Lower leg skin (tissue), 3 donors: ENCODE measurements around the gene SLC35F3.
"Not testable (repeated sequence)": the region's sequence is repeated elsewhere in the genome, so short reads cannot be mapped to it uniquely, and the experiment has no call there.

Experiments
- POLR2A ChIP-seq, 2 donors: fragments of 450-650 bp; IDR thresholded peaks; one replicate each; pipeline ENCODE4 v1.6.1; 2016 to 2017; ENCODE audit warnings: antibody characterized with exemption in 2 of 2, mild to moderate bottlenecking in 1 of 2, moderate library complexity in 1 of 2
- TF ChIP-seq, protein P1 (sequence below), 3 donors: fragments of 450-650 bp; IDR thresholded peaks; one replicate each; pipeline ENCODE4 v1.5.1; 2016; ENCODE audit warnings: antibody characterized with exemption in 3 of 3, mild to moderate bottlenecking in 3 of 3, moderate library complexity in 2 of 3

DNA sequence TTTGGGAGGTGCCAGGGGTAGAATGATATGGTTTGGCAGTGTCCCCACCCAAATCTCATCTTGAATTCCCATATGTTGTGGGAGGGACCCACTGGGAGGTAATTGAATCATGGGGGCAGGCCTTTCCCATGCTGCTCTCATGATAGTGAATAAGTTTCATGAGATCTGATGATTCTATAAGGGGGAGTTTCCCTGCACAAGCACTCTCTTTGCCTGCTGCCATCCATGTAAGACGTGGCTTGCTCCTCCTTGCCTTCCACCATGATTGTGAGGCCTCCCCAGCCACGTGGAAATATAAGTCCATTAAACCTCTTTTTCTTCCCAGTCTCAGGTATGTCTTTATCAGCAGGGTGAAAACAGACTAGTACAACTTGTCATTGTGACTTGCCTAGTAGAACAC is 307.4 kb downstream of the SLC35F3 start:
- TF ChIP-seq POLR2A (IDR thresholded peaks at IDR 0.05) = not testable (repeated sequence)
- TF ChIP-seq, protein P1, sequence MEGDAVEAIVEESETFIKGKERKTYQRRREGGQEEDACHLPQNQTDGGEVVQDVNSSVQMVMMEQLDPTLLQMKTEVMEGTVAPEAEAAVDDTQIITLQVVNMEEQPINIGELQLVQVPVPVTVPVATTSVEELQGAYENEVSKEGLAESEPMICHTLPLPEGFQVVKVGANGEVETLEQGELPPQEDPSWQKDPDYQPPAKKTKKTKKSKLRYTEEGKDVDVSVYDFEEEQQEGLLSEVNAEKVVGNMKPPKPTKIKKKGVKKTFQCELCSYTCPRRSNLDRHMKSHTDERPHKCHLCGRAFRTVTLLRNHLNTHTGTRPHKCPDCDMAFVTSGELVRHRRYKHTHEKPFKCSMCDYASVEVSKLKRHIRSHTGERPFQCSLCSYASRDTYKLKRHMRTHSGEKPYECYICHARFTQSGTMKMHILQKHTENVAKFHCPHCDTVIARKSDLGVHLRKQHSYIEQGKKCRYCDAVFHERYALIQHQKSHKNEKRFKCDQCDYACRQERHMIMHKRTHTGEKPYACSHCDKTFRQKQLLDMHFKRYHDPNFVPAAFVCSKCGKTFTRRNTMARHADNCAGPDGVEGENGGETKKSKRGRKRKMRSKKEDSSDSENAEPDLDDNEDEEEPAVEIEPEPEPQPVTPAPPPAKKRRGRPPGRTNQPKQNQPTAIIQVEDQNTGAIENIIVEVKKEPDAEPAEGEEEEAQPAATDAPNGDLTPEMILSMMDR (IDR thresholded peaks at IDR 0.05) = not testable (repeated sequence)
